HepG2 (cell line): Measurements from ENCODE around the gene TTPAL. TPM values are rescaled to one million over a fixed set of nuclear protein-coding genes. Genes with fewer than 3 reads are reported as not detected.

ENCODE experiments used
- CBX1 ChIP-seq: IDR thresholded peaks from one replicate; pipeline ENCODE4 v1.6.1; 2016; ENCODE audit warnings: antibody characterized with exemption, low read depth
- CENPT ChIP-seq: sonication (generic); formaldehyde crosslinking; IDR thresholded peaks from 2 replicates; pipeline ENCODE4 v1.8.0; 2022; ENCODE audit warnings: low read depth, mild to moderate bottlenecking, moderate library complexity, missing genetic modification reagents
- CHCHD3 ChIP-seq: sonication (generic); formaldehyde crosslinking; IDR thresholded peaks from 2 replicates; pipeline ENCODE4 v1.8.0; 2022; ENCODE audit warnings: mild to moderate bottlenecking, missing genetic modification reagents, moderate library complexity
- HES4 ChIP-seq: sonication (generic); formaldehyde crosslinking; IDR thresholded peaks from 2 replicates; pipeline ENCODE4 v1.9.0; 2021; ENCODE audit warnings: mild to moderate bottlenecking, missing genetic modification reagents, borderline replicate concordance
- KLF11 ChIP-seq: IDR thresholded peaks from 2 replicates; pipeline ENCODE4 v1.6.1; 2016; ENCODE audit warnings: missing compliant biosample characterization
- MZF1 ChIP-seq: sonication (generic); formaldehyde crosslinking; IDR thresholded peaks from 2 replicates; pipeline ENCODE4 v1.8.1; 2023; ENCODE audit warnings: mild to moderate bottlenecking, missing genetic modification reagents, borderline replicate concordance
- NFKBIZ ChIP-seq: IDR thresholded peaks from 2 replicates; pipeline ENCODE4 v1.6.1; 2018; ENCODE audit warnings: missing genetic modification reagents, missing compliant biosample characterization
- NR2C2 ChIP-seq: sonication (generic); formaldehyde crosslinking; IDR thresholded peaks from 2 replicates; pipeline ENCODE4 v1.4.0; 2020; ENCODE audit warnings: missing genetic modification reagents, mild to moderate bottlenecking, moderate library complexity, borderline replicate concordance
- SMC3 ChIP-seq: IDR thresholded peaks from 2 replicates; pipeline ENCODE4 v1.6.1; 2011; ENCODE audit warnings: low read length, improper control_type of control experiment
- SNAI1 ChIP-seq: sonication (generic); formaldehyde crosslinking; IDR thresholded peaks from 2 replicates; pipeline ENCODE4 v1.5.0; 2020; ENCODE audit warnings: mild to moderate bottlenecking, missing genetic modification reagents, borderline replicate concordance
- SRSF4 ChIP-seq: fragments of 200-400 bp; formaldehyde crosslinking; IDR thresholded peaks from one replicate; pipeline ENCODE4 v1.6.1; 2018; ENCODE audit warnings: mild to moderate bottlenecking, low read depth, low read length, moderate library complexity; ENCODE audit not compliant: poor library complexity, severe bottlenecking
- ZKSCAN8 ChIP-seq: IDR thresholded peaks from 2 replicates; pipeline ENCODE4 v1.6.1; 2016; ENCODE audit warnings: borderline replicate concordance, missing genetic modification reagents, missing compliant biosample characterization
- ZNF260 ChIP-seq: sonication (generic); formaldehyde crosslinking; IDR thresholded peaks from 2 replicates; pipeline ENCODE4 v1.4.0; 2020; ENCODE audit warnings: missing genetic modification reagents, low read depth, mild to moderate bottlenecking, borderline replicate concordance
- ZNF326 ChIP-seq: sonication (generic); formaldehyde crosslinking; IDR thresholded peaks from 2 replicates; pipeline ENCODE4 v1.4.0; 2020; ENCODE audit warnings: missing genetic modification reagents, borderline replicate concordance
- ZNF644 ChIP-seq: IDR thresholded peaks from 2 replicates; pipeline ENCODE4 v1.6.1; 2016; ENCODE audit warnings: low read depth
- polyA plus RNA-seq, 8 experiments: library from polyadenylated mRNA; depleted of rRNA in 3 of 8; stranded (reverse) in 7 of 8; unstranded in 1 of 8; fragments of >200 nt; fragmentation: Illumina TruSeq in 4 of 8; extraction: Trizol in 4 of 8; gene quantifications; 2 replicates each; pipeline versions ENCODE4 v1.2.1 to v1.2.3, GENCODE V29; 2011 to 2016; ENCODE audit warnings: low read depth in 4 of 8, missing spikeins in 1 of 8, mixed read lengths in 1 of 8; ENCODE audit not compliant: insufficient read depth in 1 of 8
- total RNA-seq, 5 experiments: library from RNA; depleted of rRNA; stranded (reverse); fragments of >200 nt; fragmentation: Illumina TruSeq; extraction: Trizol; gene quantifications; 2 replicates each; pipeline ENCODE4 v1.2.3, GENCODE V29; 2016; ENCODE audit warnings: low read depth in 1 of 5
- TF ChIP-seq, protein P1 (sequence below): sonication (generic); formaldehyde crosslinking; IDR thresholded peaks from 2 replicates; pipeline ENCODE4 v1.9.0; 2021; ENCODE audit warnings: missing genetic modification reagents, mild to moderate bottlenecking, borderline replicate concordance
- TF ChIP-seq, protein P2 (sequence below), 2 experiments: sonication (generic) in 1 of 2; formaldehyde crosslinking in 1 of 2; IDR thresholded peaks; 2 replicates each; pipeline versions ENCODE4 v1.4.0 to v1.6.1; 2016 to 2020; ENCODE audit warnings: borderline replicate concordance in 1 of 2, low read depth in 1 of 2, mild to moderate bottlenecking in 1 of 2, missing genetic modification reagents in 1 of 2
- TF ChIP-seq, protein P3 (sequence below): sonication (generic); formaldehyde crosslinking; IDR thresholded peaks from 2 replicates; pipeline ENCODE4 v1.5.1; 2020; ENCODE audit warnings: mild to moderate bottlenecking, missing genetic modification reagents, moderate library complexity
- TF ChIP-seq, protein P4 (sequence below): sonication (generic); formaldehyde crosslinking; IDR thresholded peaks from 2 replicates; pipeline ENCODE4 v1.8.0; 2022; ENCODE audit warnings: mild to moderate bottlenecking, missing genetic modification reagents, moderate library complexity

The TTPAL gene
- total and polyA plus RNA-seq, 2 of the 13 experiments (the other 11 are each of a cell fraction or from before 2014, with no cell fraction given) = 4.3 to 18.8 TPM

DNA sequence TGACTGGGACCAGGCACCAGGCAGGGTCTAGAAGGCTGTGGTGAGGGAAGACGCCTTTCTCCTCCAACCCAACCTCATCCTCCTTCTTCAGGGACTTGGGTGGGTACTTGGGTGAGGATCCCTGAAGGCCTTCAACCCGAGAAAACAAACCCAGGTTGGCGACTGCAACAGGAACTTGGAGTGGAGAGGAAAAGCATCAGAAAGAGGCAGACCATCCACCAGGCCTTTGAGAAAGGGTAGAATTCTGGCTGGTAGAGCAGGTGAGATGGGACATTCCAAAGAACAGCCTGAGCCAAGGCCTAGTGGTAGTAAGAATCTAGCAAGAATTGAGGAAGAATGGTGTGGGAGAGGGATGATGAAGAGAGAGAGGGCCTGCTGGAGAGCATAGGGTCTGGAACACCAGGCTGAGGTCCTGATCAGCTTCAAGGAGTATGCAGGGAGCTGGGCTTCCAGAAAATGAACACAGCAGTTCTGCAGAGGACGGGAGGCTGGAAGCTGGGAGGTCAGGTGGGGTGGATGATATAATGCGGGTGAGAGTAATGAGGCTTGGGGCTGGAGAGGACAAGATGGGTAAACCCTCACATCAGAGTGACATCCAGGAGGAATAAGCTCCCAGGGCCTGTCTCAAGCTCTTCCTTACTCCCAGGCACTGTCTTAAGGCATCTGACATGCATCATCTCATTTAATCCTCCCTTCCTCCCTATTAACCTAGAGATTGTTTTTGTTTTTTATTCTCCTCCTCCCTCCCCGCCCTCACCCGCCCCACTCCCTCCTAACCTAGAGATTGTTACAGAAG is 45.2 kb upstream of the TTPAL start (continued):
- no peak for TF ChIP-seq MZF1 (CRISPR knock-in tag)
- no peak for TF ChIP-seq SNAI1 (CRISPR knock-in tag)
- TF ChIP-seq, protein P1, sequence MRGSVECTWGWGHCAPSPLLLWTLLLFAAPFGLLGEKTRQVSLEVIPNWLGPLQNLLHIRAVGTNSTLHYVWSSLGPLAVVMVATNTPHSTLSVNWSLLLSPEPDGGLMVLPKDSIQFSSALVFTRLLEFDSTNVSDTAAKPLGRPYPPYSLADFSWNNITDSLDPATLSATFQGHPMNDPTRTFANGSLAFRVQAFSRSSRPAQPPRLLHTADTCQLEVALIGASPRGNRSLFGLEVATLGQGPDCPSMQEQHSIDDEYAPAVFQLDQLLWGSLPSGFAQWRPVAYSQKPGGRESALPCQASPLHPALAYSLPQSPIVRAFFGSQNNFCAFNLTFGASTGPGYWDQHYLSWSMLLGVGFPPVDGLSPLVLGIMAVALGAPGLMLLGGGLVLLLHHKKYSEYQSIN (CRISPR knock-in tag) = no peak
- TF ChIP-seq, protein P2, sequence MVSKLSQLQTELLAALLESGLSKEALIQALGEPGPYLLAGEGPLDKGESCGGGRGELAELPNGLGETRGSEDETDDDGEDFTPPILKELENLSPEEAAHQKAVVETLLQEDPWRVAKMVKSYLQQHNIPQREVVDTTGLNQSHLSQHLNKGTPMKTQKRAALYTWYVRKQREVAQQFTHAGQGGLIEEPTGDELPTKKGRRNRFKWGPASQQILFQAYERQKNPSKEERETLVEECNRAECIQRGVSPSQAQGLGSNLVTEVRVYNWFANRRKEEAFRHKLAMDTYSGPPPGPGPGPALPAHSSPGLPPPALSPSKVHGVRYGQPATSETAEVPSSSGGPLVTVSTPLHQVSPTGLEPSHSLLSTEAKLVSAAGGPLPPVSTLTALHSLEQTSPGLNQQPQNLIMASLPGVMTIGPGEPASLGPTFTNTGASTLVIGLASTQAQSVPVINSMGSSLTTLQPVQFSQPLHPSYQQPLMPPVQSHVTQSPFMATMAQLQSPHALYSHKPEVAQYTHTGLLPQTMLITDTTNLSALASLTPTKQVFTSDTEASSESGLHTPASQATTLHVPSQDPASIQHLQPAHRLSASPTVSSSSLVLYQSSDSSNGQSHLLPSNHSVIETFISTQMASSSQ (IDR thresholded peaks at IDR 0.05; ENCODE audit: low read depth) = no peak
- TF ChIP-seq, protein P2 (CRISPR knock-in tag; IDR thresholded peaks at IDR 0.05; ENCODE audit: borderline replicate concordance) = no peak
- TF ChIP-seq SRSF4 = no peak
- TF ChIP-seq NFKBIZ = no peak
- TF ChIP-seq, protein P3, sequence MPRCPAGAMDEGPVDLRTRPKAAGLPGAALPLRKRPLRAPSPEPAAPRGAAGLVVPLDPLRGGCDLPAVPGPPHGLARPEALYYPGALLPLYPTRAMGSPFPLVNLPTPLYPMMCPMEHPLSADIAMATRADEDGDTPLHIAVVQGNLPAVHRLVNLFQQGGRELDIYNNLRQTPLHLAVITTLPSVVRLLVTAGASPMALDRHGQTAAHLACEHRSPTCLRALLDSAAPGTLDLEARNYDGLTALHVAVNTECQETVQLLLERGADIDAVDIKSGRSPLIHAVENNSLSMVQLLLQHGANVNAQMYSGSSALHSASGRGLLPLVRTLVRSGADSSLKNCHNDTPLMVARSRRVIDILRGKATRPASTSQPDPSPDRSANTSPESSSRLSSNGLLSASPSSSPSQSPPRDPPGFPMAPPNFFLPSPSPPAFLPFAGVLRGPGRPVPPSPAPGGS (CRISPR knock-in tag) = no peak
- 0 out of 2 replicates have a peak, but pooled peaks have one; percentile 62 for TF ChIP-seq CHCHD3
- no peak for TF ChIP-seq CBX1
- TF ChIP-seq ZNF260 = no peak
- TF ChIP-seq ZKSCAN8 (CRISPR knock-in tag) = no peak
- no peak for TF ChIP-seq ZNF644 (CRISPR knock-in tag)
- TF ChIP-seq KLF11 (CRISPR knock-in tag) = no peak; the same call in 1 of the 2 replicates
- no peak for TF ChIP-seq NR2C2 (CRISPR knock-in tag)
- TF ChIP-seq ZNF326 (CRISPR knock-in tag) = no peak
- TF ChIP-seq HES4 (CRISPR knock-in tag) = no peak
- no peak for TF ChIP-seq SMC3
- TF ChIP-seq CENPT (CRISPR knock-in tag) = no peak
- TF ChIP-seq, protein P4, sequence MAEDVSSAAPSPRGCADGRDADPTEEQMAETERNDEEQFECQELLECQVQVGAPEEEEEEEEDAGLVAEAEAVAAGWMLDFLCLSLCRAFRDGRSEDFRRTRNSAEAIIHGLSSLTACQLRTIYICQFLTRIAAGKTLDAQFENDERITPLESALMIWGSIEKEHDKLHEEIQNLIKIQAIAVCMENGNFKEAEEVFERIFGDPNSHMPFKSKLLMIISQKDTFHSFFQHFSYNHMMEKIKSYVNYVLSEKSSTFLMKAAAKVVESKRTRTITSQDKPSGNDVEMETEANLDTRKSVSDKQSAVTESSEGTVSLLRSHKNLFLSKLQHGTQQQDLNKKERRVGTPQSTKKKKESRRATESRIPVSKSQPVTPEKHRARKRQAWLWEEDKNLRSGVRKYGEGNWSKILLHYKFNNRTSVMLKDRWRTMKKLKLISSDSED (CRISPR knock-in tag) = no peak
